Activated naive CD4-positive, alpha-beta T cell treated with anti-CD3 and anti-CD28 coated beads, Interleukin-2, amount 50 U/mL, for 72 hours (primary cell): ENCODE data around the gene RING1. TPM values are rescaled to one million over a fixed set of nuclear protein-coding genes. Genes with fewer than 3 reads are reported as not detected.

Experiments used
- ATAC-seq, 2 donors: fragments of 150-1000 bp; cut with Tn5 transposase; 2 replicates each; pipeline ENCODE4 v1.10.0; 2021; ENCODE audit warnings: mild to moderate bottlenecking in 2 of 2, moderate library complexity in 2 of 2
- DNase-seq, 2 donors: peaks; one replicate each; pipeline ENCODE4 v3.0.0; 2021 to 2022; ENCODE audit warnings: low spot score in 2 of 2
- H3K27ac Mint-ChIP-seq, 2 donors: one replicate each; pipeline ENCODE4 v1.8.0; 2022; ENCODE audit warnings: mild to moderate bottlenecking in 2 of 2, mixed read lengths in 2 of 2
- H3K36me3 Mint-ChIP-seq, 2 donors: one replicate each; pipeline ENCODE4 v1.8.0; 2022; ENCODE audit warnings: mixed read lengths in 2 of 2
- H3K9me3 Mint-ChIP-seq, 2 donors: one replicate each; pipeline ENCODE4 v1.8.0; 2022; ENCODE audit warnings: mixed read lengths in 2 of 2
- total RNA-seq, 2 donors: library from RNA; stranded (reverse); gene quantifications; one replicate each; pipeline ENCODE4 v1.2.3, GENCODE V29; 2022

Gene RING1
- total RNA-seq, 2 donors from 2014 or later: 30.3 to 46.5 TPM

DNA sequence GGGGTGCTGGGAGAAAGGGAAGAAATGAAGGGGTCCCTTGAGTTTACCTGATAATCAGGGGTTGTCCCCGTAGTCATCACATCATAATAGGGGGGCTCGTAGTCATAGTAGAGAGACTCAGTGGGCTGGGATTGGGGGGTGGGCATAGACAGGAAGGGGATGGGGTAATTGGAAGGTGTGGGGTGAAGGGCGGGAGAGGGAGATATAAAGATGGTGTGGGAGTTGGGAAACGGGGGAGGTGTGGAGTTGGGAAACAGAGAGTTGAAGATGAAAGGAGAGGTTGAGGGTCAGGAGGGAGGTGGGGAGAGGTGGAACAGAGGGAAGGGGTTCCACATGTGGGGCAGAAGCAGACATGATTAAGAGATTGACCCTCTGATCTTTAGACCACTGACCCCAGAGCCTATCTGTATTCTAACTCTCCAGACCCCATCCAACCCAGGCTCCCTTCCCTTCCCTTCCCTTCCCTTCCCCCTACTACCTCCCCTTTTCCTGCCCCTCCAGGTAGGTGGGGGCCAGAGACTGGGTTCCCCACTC lies 22.6 kb upstream of the RING1 start:
- ATAC-seq (no peak), DNase-seq (no peak)
- H3K27ac Mint-ChIP-seq: no peak overlapping the region
- peaks cover 15 to 24% of the 10 kb centered on the region in 2 donors for H3K36me3 Mint-ChIP-seq
- H3K9me3 Mint-ChIP-seq: peaks cover 14 to 22% of the 10 kb centered on the region in 2 donors

- ATAC-seq (no peak), DNase-seq (no peak)
- H3K9me3 Mint-ChIP-seq: peaks cover 11 to 18% of the 10 kb centered on the region in 2 donors
- no peak overlapping the region for H3K27ac Mint-ChIP-seq
- H3K36me3 Mint-ChIP-seq: peaks cover 12 to 20% of the 10 kb centered on the region in 2 donors
Observed at GRCh38 chr6:33187809-33188208, 20.5 kb upstream of the RING1 start.

- H3K27ac Mint-ChIP-seq: no peak overlapping the region
- ATAC-seq (no peak), DNase-seq (no peak)
- H3K9me3 Mint-ChIP-seq: peaks cover 0 to 7% of the 10 kb centered on the region in 2 donors
- peaks cover 0 to 7% of the 10 kb centered on the region in 2 donors for H3K36me3 Mint-ChIP-seq
Observed at GRCh38 chr6:33189164-33189563, 19.1 kb upstream of the RING1 start.

DNA sequence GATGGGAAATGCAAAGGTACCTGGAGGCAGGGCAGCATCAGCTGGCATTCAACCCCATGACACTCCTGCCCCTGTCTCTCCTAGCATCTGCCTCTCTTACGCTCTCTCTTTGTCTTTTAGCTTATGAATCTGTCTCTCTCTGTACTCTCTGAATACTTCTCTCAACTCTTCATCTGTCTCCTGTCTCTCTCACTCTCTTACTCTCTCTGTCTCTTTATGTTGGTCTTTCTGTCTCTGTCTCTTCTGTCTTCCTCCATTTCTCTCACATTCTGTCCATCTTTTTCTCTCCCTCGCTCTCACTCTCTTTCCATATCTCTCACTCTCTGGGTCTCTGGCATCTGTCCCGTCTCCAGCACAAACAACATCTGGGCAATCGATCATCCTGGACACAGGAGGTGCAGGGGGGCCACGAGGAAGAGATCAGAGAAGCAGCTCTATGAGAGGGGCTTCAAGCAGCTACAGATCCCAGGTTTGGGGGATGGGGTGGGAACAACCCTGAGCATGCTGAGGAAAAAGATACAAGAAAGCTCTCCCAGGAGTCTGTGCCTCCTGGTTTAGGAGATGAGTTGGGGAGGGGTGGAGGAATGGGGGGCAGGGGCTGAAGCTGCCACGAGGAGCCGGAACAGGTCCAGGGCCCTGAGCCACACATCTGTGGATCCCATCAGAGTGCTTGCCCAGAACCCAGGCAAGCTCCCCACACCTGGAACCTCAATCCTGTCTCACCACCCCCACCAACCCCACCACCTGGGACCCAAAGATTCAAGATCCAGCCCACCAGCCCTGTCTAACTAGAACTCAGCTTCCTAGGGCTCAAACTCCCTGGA lies 18.5 kb upstream of the RING1 start:
- Mint-ChIP-seq H3K9me3 (peaks cover 0 to under 1% of the 10 kb centered on the region in 2 donors), H3K27ac (no peak overlapping the region), H3K36me3 (peaks cover 0 to under 1% of the 10 kb centered on the region in 2 donors)
- no peak for ATAC-seq
- no peak for DNase-seq

GRCh38 chr6:33190504-33191107 lies 17.7 kb upstream of the RING1 start:
- no peak overlapping the region for H3K27ac Mint-ChIP-seq
- peaks cover 4% of the 10 kb centered on the region in 2 donors for H3K36me3 Mint-ChIP-seq

GRCh38 chr6:33191383-33192104 lies 16.8 kb upstream of the RING1 start:
- Mint-ChIP-seq H3K27ac (no peak overlapping the region), H3K9me3 (no peaks in the 10 kb centered on the region), H3K36me3 (peaks cover 7 to 13% of the 10 kb centered on the region in 2 donors)
- peak in 1 of 2 donors; percentile 9 for ATAC-seq
- no peak for DNase-seq

More at GRCh38 chr6:33190504-33191107, 17.7 kb upstream of the RING1 start:
- ATAC-seq (no peak), DNase-seq (no peak)
- H3K9me3 Mint-ChIP-seq: no peaks in the 10 kb centered on the region

DNA sequence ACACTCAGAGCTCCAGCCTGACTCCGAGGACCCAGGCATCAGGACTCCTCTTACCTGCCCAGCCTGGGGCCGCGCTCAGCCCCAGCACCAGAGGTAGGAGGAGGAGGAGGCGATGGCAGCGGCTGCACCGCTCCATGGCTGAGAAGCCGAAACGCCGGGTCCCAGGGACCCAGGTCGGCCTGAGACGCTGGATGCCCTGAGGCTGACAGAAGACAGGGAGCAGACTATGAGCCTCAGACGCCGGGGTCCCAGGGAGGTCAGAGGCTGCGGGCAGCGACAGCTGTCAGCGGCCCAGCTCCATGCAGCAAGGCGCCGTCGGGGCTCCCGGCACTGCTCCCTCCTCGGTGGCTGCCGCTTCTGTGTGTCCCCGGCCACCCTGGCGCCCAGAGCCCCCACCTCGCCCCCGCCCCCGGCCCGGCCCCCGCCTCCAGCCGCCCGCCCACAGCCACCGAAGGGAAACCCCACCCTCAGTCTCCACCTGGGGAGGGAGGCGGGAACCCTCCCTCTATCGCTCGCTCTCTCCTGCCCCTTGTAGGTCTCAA lies 16.1 kb upstream of the RING1 start, which contains the start of gene COL11A2:
Gene COL11A2 (minus strand): TSS at position 363 of the 542 bp plus-strand sequence. CDS start 227 bp downstream, at position 136.
- peak; percentile 25 to 30 for ATAC-seq
- no peak for DNase-seq
- Mint-ChIP-seq H3K36me3 (peaks cover 7 to 13% of the 10 kb centered on the region in 2 donors), H3K27ac (no peak within 1 kb of the TSS), H3K9me3 (no peaks in the 10 kb centered on the region)

DNA sequence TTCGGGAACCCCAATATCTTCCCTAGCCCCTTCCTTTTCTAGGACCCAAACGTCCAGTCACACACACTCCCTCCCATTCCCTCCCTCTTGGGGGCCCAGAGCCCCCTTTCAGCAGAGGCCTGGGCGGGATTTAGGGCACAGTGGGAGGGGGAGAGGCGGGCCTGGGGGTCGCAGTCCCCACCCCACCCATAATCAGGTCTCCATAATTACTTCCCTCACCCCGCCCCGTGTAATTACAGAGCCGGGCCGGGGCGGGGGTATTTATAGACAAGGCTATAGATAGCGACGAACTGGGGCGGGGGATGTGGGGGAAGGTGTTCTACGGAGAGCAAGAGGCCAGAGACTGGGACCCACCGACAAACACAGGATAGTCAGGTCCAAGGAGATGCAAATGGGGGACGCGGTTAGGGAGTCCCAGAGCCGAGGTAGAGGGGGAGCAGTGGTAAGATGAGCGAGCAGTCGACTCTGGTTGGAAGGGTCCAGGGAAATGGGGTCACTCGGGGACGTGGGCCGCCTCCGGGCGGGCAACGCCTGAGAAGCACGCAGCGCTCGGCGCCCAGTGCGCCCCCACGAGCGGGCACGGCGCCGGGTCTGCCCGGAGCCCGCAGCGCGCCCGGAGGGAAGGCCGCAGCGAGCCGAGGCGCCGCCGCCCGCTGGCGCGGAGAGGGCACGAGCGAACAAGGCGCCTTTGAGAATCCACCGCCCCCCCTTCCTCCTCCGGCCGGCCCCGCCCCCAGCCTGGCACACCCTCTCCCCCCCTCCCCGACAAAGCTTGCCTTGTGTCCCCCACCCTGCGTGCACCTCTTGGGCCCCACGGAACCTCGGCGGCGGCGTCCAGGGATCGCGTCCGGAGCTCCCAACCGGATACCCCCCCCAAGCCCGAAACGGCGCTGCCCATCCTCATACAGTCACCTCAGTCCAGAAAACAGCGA lies 15.4 kb upstream of the RING1 start:
- ATAC-seq (peak in 1 of 2 donors; percentile 7), DNase-seq (no peak)
- H3K9me3 Mint-ChIP-seq: no peaks in the 10 kb centered on the region
- H3K27ac Mint-ChIP-seq: no peak overlapping the region
- peaks cover 7 to 13% of the 10 kb centered on the region in 2 donors for H3K36me3 Mint-ChIP-seq

GRCh38 chr6:33193619-33194018 lies 14.7 kb upstream of the RING1 start:
- peaks cover 7 to 18% of the 10 kb centered on the region in 2 donors for H3K36me3 Mint-ChIP-seq
- H3K27ac Mint-ChIP-seq: no peak overlapping the region
- ATAC-seq: peak in 1 of 2 donors; percentile 28
- DNase-seq: no peak
- no peaks in the 10 kb centered on the region for H3K9me3 Mint-ChIP-seq

GRCh38 chr6:33194431-33194979 lies 13.8 kb upstream of the RING1 start:
- H3K9me3 Mint-ChIP-seq: no peaks in the 10 kb centered on the region
- H3K27ac Mint-ChIP-seq: no peak overlapping the region
- DNase-seq (no peak), ATAC-seq (no peak)
- peaks cover 7 to 24% of the 10 kb centered on the region in 2 donors for H3K36me3 Mint-ChIP-seq

DNA sequence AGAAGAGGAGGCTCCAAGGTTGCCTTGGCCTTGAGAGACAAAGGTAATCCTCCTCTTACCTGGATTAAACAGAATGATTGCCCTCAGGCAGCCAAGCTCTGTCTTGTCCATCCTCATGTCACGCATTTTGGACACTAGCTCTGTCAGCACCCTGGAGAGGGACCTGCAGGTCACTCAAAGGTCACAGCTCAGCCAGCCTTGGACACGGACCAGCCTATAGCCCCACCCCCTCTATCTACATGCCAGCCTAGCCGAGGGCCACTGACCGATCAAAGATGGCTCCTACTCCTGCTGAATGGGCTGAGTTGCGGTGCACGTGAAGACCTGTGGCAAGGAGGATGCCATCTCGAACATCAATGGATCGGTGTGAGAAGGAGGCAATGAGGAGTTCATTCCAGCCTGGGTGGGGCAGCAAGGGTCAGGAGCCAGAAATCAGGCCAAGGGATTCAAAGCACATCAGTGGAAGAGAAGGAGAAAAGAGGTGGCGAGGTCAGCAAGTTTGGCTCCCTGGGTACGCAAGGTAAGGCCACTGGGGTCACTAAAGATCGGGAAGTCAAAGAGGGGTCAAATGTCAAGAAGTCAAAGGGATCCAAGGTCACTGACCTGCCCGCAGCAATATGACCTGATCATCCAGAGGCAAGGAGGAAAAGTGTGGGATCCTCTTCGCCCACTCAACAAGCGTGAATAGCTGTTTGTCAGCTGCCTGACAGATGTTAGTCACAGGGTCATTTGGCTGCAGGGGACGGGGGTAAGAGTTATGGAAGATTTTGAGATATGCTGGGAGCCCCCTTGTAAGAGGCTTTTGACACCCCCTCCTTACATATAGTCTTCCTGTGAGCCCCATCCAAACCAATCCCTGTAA lies 12.8 kb upstream of the RING1 start:
- Mint-ChIP-seq H3K9me3 (no peaks in the 10 kb centered on the region), H3K36me3 (peaks cover 7 to 28% of the 10 kb centered on the region in 2 donors), H3K27ac (no peak overlapping the region)
- ATAC-seq: no peak
- no peak for DNase-seq

DNA sequence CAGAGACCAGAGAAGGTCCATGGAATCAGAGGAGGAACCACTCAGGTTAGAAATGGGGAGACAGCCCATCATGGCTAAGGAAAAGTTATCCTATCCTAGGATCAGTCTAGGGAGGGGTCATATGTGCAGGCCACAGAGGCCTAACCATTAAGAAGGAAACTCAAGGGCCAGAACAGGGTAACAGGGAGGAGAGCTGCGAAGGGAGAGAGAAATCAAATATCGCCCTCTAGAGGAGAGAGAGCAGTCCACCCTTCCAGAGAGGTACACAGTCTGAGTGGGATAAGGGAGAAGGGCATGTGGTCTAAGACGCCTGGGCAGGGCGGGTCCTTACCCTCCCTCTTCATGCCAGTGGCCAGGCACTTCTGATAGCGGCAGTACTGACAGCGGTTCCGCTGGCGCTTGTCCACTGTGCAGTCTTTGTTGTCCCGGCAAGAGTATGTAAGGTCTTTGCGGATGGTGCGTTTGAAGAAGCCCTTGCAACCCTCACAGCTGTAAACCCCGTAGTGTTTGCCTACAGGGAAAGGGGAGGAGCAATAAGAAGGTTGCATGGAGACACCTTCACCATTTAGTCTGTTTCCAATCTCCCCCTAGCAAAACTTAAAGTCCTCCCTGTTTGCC lies 10.8 kb upstream of the RING1 start:
- DNase-seq (no peak), ATAC-seq (peak; percentile 48 to 56)
- H3K27ac Mint-ChIP-seq: peak overlapping the region in 1 of 2 donors; percentile 98
- no peaks in the 10 kb centered on the region for H3K9me3 Mint-ChIP-seq
- peaks cover 27 to 48% of the 10 kb centered on the region in 2 donors for H3K36me3 Mint-ChIP-seq

- DNase-seq (no peak), ATAC-seq (no peak)
- H3K27ac Mint-ChIP-seq: peak overlapping the region; percentile 73 to 98
- peaks cover 35 to 56% of the 10 kb centered on the region in 2 donors for H3K36me3 Mint-ChIP-seq
- H3K9me3 Mint-ChIP-seq: no peaks in the 10 kb centered on the region
Observed at GRCh38 chr6:33198159-33198852, 10.0 kb upstream of the RING1 start.
